Body of pancreas (tissue), 4 donors: ENCODE data around the gene RASA3. TPM values are rescaled to one million over a fixed set of nuclear protein-coding genes. Genes with fewer than 3 reads are reported as not detected.

ENCODE experiments used
- ATAC-seq: fragments of 150-250 bp; one replicate; pipeline ENCODE4 v1.9.1; 2016
- DNase-seq, 4 donors: peaks; one replicate each; pipeline ENCODE4 v3.0.0-alpha.2; 2019
- H3K27ac ChIP-seq, 4 donors: fragments of 200-600 bp; sonication (generic); 1 replicate in 3 of 4; 2 replicates in 1 of 4; pipeline versions ENCODE4 v1.5.1 to v1.6.1; 2016 to 2019; ENCODE audit warnings: mild to moderate bottlenecking in 1 of 4, mixed read lengths in 1 of 4, moderate library complexity in 1 of 4
- H3K27me3 ChIP-seq, 2 donors: fragments of 200-600 bp; sonication (generic); one replicate each; pipeline ENCODE4 v1.6.0; 2016; ENCODE audit warnings: mild to moderate bottlenecking in 1 of 2
- H3K36me3 ChIP-seq, 2 donors: fragments of 200-600 bp; sonication (generic); replicated peaks in 1 of 2; 2 replicates each; pipeline ENCODE4 v1.5.1; 2016; ENCODE audit warnings: low read depth in 2 of 2; ENCODE audit not compliant: insufficient read depth in 1 of 2
- H3K4me1 ChIP-seq: fragments of 200-600 bp; sonication (generic); one replicate; pipeline ENCODE4 v1.6.0; 2016
- H3K4me3 ChIP-seq, 2 donors: fragments of 200-600 bp; sonication (generic); 1 replicate in 1 of 2; 2 replicates in 1 of 2; pipeline ENCODE4 v1.5.1; 2016 to 2019
- H3K9me3 ChIP-seq, 3 donors: fragments of 200-600 bp; sonication (generic); 1 replicate in 2 of 3; 2 replicates in 1 of 3; pipeline ENCODE4 v1.5.1; 2016
- CTCF ChIP-seq, 7 experiments: fragments of 450-650 bp in 4 of 7; fragments of 200-600 bp in 3 of 7; sonication (generic) in 3 of 7; IDR thresholded peaks; one replicate each; pipeline ENCODE4 v1.5.1; 2016 to 2019; ENCODE audit warnings: antibody characterized with exemption in 7 of 7
- POLR2A ChIP-seq, 3 donors: fragments of 450-650 bp; IDR thresholded peaks; one replicate each; pipeline ENCODE4 v1.6.1; 2016; ENCODE audit warnings: antibody characterized with exemption in 3 of 3, mild to moderate bottlenecking in 2 of 3
- WGBS, 2 donors: methylation state at CpG; one replicate each; pipeline ENCODE4 v1.1.5; 2017; 5-methylcytosine and 5-hydroxymethylcytosine counted together
- intact Hi-C: fragments of 100-400 bp; cut with DNase I; formaldehyde crosslinking; loops from one replicate; pipeline ENCODE4 v1.15.1; 2023
- total RNA-seq, 2 donors: library from RNA; depleted of rRNA; stranded (reverse); fragments of >200 nt; gene quantifications; one replicate each; pipeline ENCODE4 v1.1.0, GENCODE V29; 2016

Gene RASA3
- total RNA-seq, 2 donors from 2014 or later = 10.2 to 19.2 TPM

GRCh38 chr13:114010401-114011101, 121.9 kb downstream of the RASA3 start:
- no peak for DNase-seq
- no peak overlapping the region for H3K27ac ChIP-seq
- intact Hi-C loops = loop anchor here (10.0 kb wide), 1 partner anchor 206 kb away; no protein-coding TSS in a partner anchor
- WGBS, 2 donors = 88 to 93% methylated on average over 24 to 31 of the region's 37 CpGs
- ATAC-seq = no peak
- H3K27me3 ChIP-seq = no peaks in the 10 kb centered on the region
- no peaks in the 10 kb centered on the region for H3K36me3 ChIP-seq
- H3K4me3 ChIP-seq = no peak overlapping the region
- TF ChIP-seq POLR2A (IDR thresholded peaks at IDR 0.05) = no peak
- TF ChIP-seq CTCF (IDR thresholded peaks at IDR 0.05) = no peak
- no peaks in the 10 kb centered on the region for H3K4me1 ChIP-seq
- no peaks in the 10 kb centered on the region for H3K9me3 ChIP-seq

GRCh38 chr13:114009590-114010400, 122.6 kb downstream of the RASA3 start:
- intact Hi-C loops = loop anchor here (10.0 kb wide), 1 partner anchor 205 kb away; no protein-coding TSS in a partner anchor
- DNase-seq (peak in 1 of 4 donors; percentile 10), ATAC-seq (no peak)
- Histone ChIP-seq H3K9me3 (no peaks in the 10 kb centered on the region), H3K36me3 (no peaks in the 10 kb centered on the region), H3K27ac (no peak overlapping the region), H3K4me3 (no peak overlapping the region), H3K27me3 (no peaks in the 10 kb centered on the region), H3K4me1 (no peaks in the 10 kb centered on the region)
- no peak for TF ChIP-seq POLR2A (IDR thresholded peaks at IDR 0.05)
- TF ChIP-seq CTCF (IDR thresholded peaks at IDR 0.05) = no peak
- 83 to 94% methylated on average over 5 to 30 of the region's 31 CpGs for WGBS, 2 donors

- no peak for TF ChIP-seq CTCF (IDR thresholded peaks at IDR 0.05)
- no peak for TF ChIP-seq POLR2A (IDR thresholded peaks at IDR 0.05)
- H3K4me1 ChIP-seq = no peaks in the 10 kb centered on the region
- 85 to 93% methylated on average over 23 to 32 of the region's 33 CpGs for WGBS, 2 donors
Observed at GRCh38 chr13:114008964-114009589, 123.3 kb downstream of the RASA3 start.

GRCh38 chr13:114007566-114007965, 124.9 kb downstream of the RASA3 start:
- no peak for TF ChIP-seq CTCF (IDR thresholded peaks at IDR 0.05)
- no peak for TF ChIP-seq POLR2A (IDR thresholded peaks at IDR 0.05)
- DNase-seq (no peak), ATAC-seq (no peak)
- Histone ChIP-seq H3K27me3 (no peaks in the 10 kb centered on the region), H3K4me3 (no peak overlapping the region), H3K27ac (no peak overlapping the region), H3K9me3 (no peaks in the 10 kb centered on the region), H3K4me1 (no peaks in the 10 kb centered on the region), H3K36me3 (no peaks in the 10 kb centered on the region)
- intact Hi-C loops = no loop called here
- 86 to 91% methylated on average over 11 to 12 of the region's 12 CpGs for WGBS, 2 donors

More at GRCh38 chr13:114008964-114009589, 123.3 kb downstream of the RASA3 start:
- Histone ChIP-seq H3K36me3 (no peaks in the 10 kb centered on the region), H3K4me3 (no peak overlapping the region), H3K9me3 (no peaks in the 10 kb centered on the region), H3K27ac (no peak overlapping the region), H3K27me3 (no peaks in the 10 kb centered on the region)
- DNase-seq (no peak), ATAC-seq (no peak)
- intact Hi-C loops = no loop called here
